HT-29 (cell line): ENCODE results near the gene SLC39A10. TPM values are rescaled to one million over a fixed set of nuclear protein-coding genes. Genes with fewer than 3 reads are reported as not detected.
"Not testable (repeated sequence)": the region's sequence is repeated elsewhere in the genome, so short reads cannot be mapped to it uniquely, and the experiment has no call there.

Experiments used
- DNase-seq: peaks from one replicate; pipeline ENCODE4 v3.0.0-alpha.2; 2015; ENCODE audit warnings: low spot score
- total RNA-seq: library from RNA; depleted of rRNA; stranded (reverse); fragments of >200 nt; shearing (Covaris generic); gene quantifications from 2 replicates; pipeline ENCODE4 v1.2.3, GENCODE V29; 2014; rRNA removed

Gene SLC39A10
- total RNA-seq = 7.6 and 10.3 TPM in 2 replicates

DNA sequence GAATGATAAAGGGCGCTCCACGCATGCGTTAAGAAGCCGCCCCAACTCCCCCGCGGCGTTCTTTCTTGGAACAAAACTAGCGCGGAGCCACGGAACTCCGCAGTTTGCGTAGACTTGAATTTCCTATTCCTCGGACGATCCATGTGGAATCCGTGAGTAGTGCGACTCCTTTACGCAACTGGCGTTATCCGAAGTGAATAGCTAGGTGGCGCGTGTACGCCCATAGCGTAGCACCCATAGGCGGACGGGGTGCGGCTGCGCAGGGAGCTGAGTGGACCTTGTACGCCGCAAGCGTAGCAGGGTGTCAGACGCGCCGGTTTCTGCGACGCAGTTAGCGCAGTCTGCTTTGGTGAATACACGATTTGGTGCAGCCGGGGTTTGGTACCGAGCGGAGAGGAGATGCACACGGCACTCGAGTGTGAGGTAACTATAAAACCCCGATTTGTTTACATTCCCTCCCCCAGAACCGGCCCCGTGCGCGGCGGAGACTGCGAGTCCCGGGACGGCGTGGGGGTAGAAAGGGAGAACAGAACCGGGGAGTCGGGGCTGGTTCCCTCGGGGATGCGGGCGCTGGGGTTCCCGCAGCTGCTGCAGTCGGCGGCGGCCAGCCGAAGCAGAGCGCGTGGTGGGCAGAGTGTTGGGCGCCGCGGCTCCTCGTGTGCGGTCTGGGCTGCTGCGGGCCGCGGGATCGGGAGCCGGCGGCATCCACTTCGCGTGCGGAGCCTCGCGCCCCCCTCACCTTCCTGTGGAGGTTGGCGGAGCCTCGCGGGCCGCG, at the start of gene SLC39A10:
Gene SLC39A10 (plus strand): TSS at position 368 of the 775 bp plus-strand sequence. CDS start 22,817 bp downstream, outside the sequence.
- peak; percentile 99 for DNase-seq

GRCh38 chr2:195608768-195609454, 48.1 kb upstream of the SLC39A10 start:
- no peak for DNase-seq

GRCh38 chr2:195610717-195611116, 46.3 kb upstream of the SLC39A10 start:
- no peak for DNase-seq

DNA sequence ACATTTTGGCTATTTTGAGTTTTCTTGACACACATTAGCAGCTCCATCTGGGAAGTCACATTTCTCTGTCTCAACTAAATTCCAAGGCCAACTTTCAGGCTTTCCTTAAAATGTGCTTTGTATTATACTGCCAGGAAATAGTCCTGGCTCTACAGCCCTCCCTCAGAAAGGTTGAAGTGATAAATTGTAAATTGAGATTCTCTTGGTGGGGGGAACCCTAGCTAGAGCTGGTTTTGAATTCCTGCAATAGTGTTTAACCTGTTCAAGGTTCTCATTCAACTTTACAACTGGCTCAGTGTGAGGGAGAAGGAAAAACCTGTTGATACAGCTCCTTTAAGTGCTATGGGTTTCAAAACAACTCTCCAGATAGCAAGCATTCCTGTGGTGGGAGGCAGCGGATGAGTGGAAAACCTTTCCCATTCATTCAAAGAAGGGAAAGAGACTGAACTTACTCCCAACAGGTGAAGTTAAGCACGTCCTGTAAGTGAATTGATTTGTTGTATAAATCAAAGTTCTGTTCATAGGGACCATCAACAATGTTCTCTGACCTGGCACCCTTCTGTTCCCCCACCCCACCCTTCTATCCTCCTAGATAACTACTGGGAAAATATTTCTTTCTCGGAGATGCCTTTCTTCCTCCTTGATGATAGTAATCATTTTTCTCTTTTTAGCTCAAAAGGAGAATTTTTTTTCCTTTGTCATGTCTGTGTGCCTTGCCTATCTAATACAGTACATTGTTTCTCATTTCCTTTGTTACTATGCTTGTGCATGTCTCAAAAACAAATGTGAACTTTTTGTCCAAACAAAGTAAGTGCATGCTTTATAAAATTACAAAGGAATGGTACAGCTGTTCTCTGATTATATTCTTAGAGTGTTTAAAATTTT, 44.2 kb upstream of the SLC39A10 start:
- peak; percentile 75 for DNase-seq

DNA sequence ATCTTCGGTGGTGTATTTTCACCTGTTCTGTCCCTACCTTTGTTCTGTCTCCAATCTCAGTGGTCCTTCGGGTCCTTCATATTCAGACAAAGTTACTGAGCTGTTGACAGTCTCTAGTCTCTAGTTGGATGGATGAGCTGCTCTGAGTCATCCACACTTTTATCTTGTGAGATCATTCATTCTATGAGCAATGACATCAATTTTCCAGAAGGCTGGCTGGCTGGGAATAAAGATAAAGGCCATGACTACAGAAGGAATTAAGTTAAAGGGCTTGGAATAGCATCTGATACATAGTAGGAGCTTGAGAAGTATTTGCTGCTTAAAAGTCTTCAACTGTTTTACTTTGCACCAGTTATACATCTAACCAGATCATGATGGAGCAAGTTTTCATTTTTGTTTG, 43.1 kb upstream of the SLC39A10 start:
- DNase-seq = no peak

DNA sequence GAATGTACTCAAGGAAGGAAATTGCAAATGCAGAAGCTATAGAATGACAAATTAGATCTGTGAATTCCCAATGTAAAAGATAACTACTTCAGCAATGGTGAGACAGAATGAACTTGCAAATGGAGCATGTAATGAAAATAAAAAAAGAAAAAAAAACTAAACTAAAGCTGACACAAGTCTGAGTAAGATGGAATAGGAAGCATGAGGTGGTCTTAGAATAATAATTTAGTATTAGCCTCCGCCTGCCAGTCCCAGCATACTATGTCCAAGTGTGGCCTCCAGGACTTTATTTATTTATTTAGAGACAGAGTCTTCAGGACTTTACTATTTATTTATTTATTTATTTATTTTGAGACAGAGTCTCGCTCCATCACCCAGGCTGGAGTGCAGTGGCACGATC, 37.4 kb upstream of the SLC39A10 start:
- no peak for DNase-seq

DNA sequence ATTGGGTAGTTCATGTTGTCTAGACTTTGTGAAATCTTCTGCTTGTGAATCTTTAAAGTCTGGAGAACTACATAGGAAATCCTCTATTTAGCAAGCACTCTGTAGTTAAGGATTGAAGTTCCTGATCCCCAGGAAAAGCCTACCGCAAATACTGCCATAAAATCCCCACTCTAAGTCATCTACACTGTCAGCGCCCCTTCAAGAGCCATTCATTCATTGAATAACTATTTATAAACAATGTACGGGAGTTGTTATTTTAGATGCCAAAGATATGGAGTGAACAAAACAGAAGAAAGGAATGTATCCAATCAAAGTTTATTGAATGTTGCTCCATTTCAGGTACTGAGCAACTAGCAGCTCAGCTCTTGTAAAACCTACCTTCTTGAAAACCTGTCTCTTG, 36.5 kb upstream of the SLC39A10 start:
- DNase-seq = no peak

- DNase-seq = no peak
Observed at GRCh38 chr2:195622966-195623365, 34.1 kb upstream of the SLC39A10 start.

- no peak for DNase-seq
Observed at GRCh38 chr2:195626507-195626906, 30.5 kb upstream of the SLC39A10 start.

- no peak for DNase-seq
Observed at GRCh38 chr2:195628666-195629065, 28.4 kb upstream of the SLC39A10 start.

DNA sequence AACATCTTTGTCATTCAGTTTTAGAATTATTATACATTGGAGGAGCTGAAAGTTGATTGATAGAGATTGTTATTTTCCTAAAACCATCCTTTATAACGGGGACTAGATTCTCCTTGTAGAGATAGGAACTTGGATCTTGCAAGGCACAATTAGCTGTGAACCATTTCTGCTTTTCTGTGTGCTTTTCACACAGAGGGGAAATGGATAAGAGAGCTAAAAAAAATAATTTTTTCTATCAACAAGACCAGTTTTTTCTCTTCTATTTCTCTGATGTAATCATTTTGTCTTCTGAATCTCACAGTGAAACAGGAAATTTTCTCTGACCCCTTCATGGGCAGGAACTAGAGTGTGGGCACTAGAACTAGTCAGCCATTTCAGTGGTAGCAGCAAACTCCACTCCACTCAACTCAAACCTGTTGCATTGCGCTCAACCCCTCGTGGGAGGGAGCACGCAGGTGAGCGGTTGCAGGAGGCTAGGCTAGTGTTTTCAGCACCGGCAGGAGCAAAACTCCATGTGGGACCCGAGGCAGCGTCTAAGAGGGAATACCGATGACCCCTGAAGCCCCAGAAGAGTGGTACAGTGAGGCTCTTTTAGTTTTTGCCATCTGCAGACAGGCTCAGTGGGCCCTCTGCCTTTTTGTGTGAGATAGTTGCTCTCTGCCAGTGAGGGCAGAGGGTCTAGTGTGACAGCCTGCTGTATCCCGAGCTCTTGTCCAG, 24.0 kb upstream of the SLC39A10 start:
- no peak for DNase-seq

DNA sequence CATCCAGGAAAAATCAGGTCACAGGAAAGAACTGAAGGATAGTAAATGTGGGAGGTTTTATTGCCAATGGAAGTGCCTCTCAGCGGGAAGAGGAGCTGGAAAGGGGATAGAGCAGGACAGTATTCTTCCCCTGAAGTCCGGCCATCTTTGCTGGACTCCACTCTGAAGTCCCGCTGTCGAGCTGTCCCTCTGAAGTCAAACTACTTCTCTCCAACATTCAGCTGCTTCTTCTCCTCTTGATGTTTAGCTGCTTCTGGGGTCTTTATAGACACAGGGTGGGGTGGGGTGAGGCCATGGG, 23.5 kb upstream of the SLC39A10 start:
- DNase-seq = no peak

DNA sequence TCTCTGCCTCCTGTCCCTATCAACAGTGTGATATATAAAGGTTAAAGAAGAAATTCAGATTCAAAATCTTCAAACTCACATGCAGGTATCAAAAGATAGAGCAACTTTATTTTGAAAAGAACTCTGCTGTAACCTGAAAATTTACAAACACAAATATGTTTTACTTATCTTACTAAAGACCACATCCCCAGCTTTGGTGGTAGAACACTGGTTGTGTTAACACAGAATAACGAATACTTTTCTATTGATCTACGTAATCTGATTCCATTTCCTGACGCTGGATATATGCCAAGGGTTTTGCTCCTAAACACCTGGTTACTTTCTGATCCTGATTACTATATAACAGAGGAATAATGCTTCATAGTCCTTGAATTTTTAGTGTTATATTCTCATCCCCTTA, 23.1 kb upstream of the SLC39A10 start:
- no peak for DNase-seq

- no peak for DNase-seq
Observed at GRCh38 chr2:195636890-195637289, 20.1 kb upstream of the SLC39A10 start.

DNA sequence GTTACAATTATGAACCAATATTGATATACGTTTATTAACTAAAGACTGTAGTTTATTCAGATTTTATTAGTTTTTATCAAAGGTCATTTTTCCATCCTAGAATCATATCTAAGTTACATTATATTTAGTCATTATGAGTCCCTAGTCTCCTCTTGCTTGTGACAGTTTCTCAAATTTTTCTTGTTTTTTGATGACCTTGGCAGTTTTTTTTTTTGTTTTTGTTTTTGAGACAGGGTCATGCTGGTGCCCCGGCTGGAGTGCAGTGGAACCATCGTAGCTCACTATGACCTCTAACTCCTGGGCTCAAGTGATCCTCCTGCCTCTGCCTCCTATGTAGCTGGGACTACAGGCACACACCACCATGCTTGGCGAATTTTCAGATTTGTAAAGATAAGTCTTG, 18.3 kb upstream of the SLC39A10 start:
- no peak for DNase-seq

GRCh38 chr2:195639238-195639858, 17.7 kb upstream of the SLC39A10 start:
- DNase-seq = no peak

- DNase-seq = no peak
Observed at GRCh38 chr2:195639959-195640358, 17.1 kb upstream of the SLC39A10 start.

DNA sequence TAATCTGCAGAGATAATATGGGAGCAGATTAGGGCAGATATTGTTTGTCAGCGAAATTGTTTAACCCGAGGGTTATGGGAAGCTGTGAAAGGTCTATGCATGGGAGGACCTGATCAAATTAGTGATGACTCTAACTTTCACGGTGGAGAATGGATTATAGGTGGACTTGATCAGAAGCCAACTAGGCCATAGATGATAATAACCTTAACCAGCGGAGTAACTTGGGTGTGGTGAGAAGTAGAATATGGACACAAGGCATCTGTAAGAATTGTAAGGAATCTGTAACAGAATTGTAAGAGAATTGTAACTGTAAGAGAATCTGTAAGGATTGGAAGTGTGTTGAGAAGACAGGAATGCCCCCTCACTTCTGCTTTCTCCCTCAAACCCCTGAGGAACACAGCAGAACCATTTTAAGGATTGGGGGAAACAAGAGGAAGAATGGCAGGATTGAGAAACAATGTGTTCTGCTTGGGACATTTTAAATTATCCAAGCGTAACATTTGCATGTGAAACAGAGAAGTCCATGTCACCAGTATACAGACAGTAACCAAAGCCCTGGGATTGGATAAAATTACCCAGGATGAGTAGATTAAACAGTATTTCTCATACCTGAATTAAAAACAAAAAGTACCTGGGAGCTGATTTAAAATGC, 14.9 kb upstream of the SLC39A10 start:
- DNase-seq = no peak

DNA sequence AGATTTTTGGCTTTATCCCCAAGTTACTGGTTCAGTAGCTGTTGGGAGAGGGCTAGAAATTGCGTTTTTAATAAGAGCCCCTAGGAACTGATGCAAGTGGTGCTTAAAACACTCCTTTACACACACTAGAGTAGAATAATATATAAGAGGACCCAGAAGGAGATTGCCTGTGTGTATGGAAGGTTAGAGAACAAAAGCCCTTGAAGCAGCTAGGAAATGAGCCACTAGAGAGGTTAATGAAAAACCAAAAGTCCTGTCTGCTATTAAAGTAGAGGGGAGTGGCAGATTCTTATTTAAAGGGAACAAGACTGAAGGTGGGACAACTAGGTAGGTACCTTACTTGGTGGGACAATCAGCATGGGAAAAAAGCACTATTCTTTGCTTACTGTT, 14.4 kb upstream of the SLC39A10 start:
- DNase-seq = no peak

- DNase-seq = not testable (repeated sequence)
Observed at GRCh38 chr2:195644708-195645107, 12.3 kb upstream of the SLC39A10 start.

- DNase-seq = no peak
Observed at GRCh38 chr2:195645413-195645812, 11.6 kb upstream of the SLC39A10 start.
